IMR-90 (cell line): ENCODE data around the gene ARF5. TPM values are rescaled to one million over a fixed set of nuclear protein-coding genes. Genes with fewer than 3 reads are reported as not detected.

Experiments used
- ATAC-seq: fragments of 200-7000 bp; cut with Tn5 transposase; 2 replicates; pipeline ENCODE4 v1.9.1; 2020; ENCODE audit warnings: low read depth, mild to moderate bottlenecking, moderate library complexity
- BruUV-seq: library from RNA; stranded (reverse); fragments of 400-500 nt; replicated peaks from 2 replicates; lab custom pipeline; 2021; lab: Mats Ljungman, UMichigan
- CTCF ChIA-PET: fragments of 300-600 bp; formaldehyde crosslinking; extraction: SDS; loops from one replicate; lab custom pipeline; 2021; ENCODE audit warnings: antibody characterized with exemption; lab: Yijun Ruan, JAX
- POLR2A ChIA-PET: fragments of 300-600 bp; sonication (Branson Sonifier 250); formaldehyde crosslinking; loops from one replicate; lab custom pipeline; 2022; ENCODE audit warnings: antibody characterized with exemption; ENCODE audit not compliant: unreplicated experiment; lab: Charles Lee
- DNase-seq: peaks from one replicate; pipeline ENCODE4 v3.0.0; 2013
- H2AFZ ChIP-seq: replicated peaks from 2 replicates; pipeline ENCODE3; 2013; ENCODE audit warnings: low read length, mild to moderate bottlenecking; ENCODE audit not compliant: poor library complexity
- H2AK5ac ChIP-seq: 2 replicates; pipeline ENCODE4 v1.6.1; 2013; ENCODE audit warnings: low read depth, low read length, inconsistent platforms
- H2AK9ac ChIP-seq: replicated peaks from 2 replicates; pipeline ENCODE3; 2013; ENCODE audit warnings: mild to moderate bottlenecking, low read depth, low read length, moderate library complexity; ENCODE audit not compliant: poor library complexity
- H2BK120ac ChIP-seq: 2 replicates; pipeline ENCODE4 v1.6.1; 2013; ENCODE audit warnings: low read depth, low read length, inconsistent platforms
- H2BK15ac ChIP-seq: 3 replicates; pipeline ENCODE4 v1.6.1; 2013; ENCODE audit warnings: low read depth, low read length, inconsistent platforms
- H2BK20ac ChIP-seq: 2 replicates; pipeline ENCODE4 v1.6.1; 2013; ENCODE audit warnings: low read depth, mild to moderate bottlenecking, inconsistent platforms, low read length, moderate library complexity
- H2BK5ac ChIP-seq: 2 replicates; pipeline ENCODE4 v1.6.1; 2013; ENCODE audit warnings: mild to moderate bottlenecking, low read depth, low read length, inconsistent platforms; ENCODE audit not compliant: poor library complexity, severe bottlenecking
- H3K14ac ChIP-seq: replicated peaks from 2 replicates; pipeline ENCODE4 v1.6.1; 2013; ENCODE audit warnings: low read depth, low read length, inconsistent platforms
- H3K18ac ChIP-seq: 2 replicates; pipeline ENCODE4 v1.6.1; 2013; ENCODE audit warnings: low read depth, low read length, control low read depth
- H3K23ac ChIP-seq: 2 replicates; pipeline ENCODE4 v1.6.1; 2013; ENCODE audit warnings: low read depth, low read length, inconsistent platforms
- H3K27ac ChIP-seq: 2 replicates; pipeline ENCODE4 v1.5.1; 2013; ENCODE audit warnings: mild to moderate bottlenecking, control low read depth, low read length; ENCODE audit not compliant: insufficient read depth
- H3K27me3 ChIP-seq: 2 replicates; pipeline ENCODE4 v1.6.1; 2013; ENCODE audit warnings: low read length; ENCODE audit not compliant: control insufficient read depth, insufficient read depth
- H3K36me3 ChIP-seq: 2 replicates; pipeline ENCODE4 v1.6.1; 2013; ENCODE audit warnings: low read length, mixed read lengths; ENCODE audit not compliant: control insufficient read depth, insufficient read depth
- H3K4ac ChIP-seq: 2 replicates; pipeline ENCODE4 v1.6.1; 2013; ENCODE audit warnings: low read depth, low read length, inconsistent platforms
- H3K4me1 ChIP-seq: 2 replicates; pipeline ENCODE4 v1.6.1; 2013; ENCODE audit warnings: low read length, mixed read lengths; ENCODE audit not compliant: control insufficient read depth, insufficient read depth
- H3K4me2 ChIP-seq: 2 replicates; pipeline ENCODE4 v1.6.1; 2013; ENCODE audit warnings: low read depth, mild to moderate bottlenecking, control low read depth, low read length, moderate library complexity
- H3K4me3 ChIP-seq: 2 replicates; pipeline ENCODE4 v1.5.1; 2013; ENCODE audit warnings: low read depth, mild to moderate bottlenecking, control low read depth, low read length, moderate library complexity; ENCODE audit not compliant: insufficient read depth
- H3K56ac ChIP-seq: 2 replicates; pipeline ENCODE4 v1.6.1; 2013; ENCODE audit warnings: low read length, inconsistent platforms; ENCODE audit not compliant: insufficient read depth; ENCODE audit errors: extremely low read depth
- H3K79me1 ChIP-seq, 2 experiments: 2 replicates each; pipeline ENCODE4 v1.6.1; 2013; ENCODE audit warnings: low read length in 2 of 2, inconsistent platforms in 1 of 2, low read depth in 1 of 2
- H3K9ac ChIP-seq: 2 replicates; pipeline ENCODE4 v1.6.1; 2013; ENCODE audit warnings: low read depth, low read length, control low read depth
- H3K9me1 ChIP-seq: 2 replicates; pipeline ENCODE4 v1.6.1; 2013; ENCODE audit warnings: low read length, inconsistent platforms; ENCODE audit not compliant: insufficient read depth
- H3K9me3 ChIP-seq: 2 replicates; pipeline ENCODE4 v1.6.1; 2013; ENCODE audit warnings: low read length; ENCODE audit not compliant: control insufficient read depth, insufficient read depth
- H4K20me1 ChIP-seq: 2 replicates; pipeline ENCODE4 v1.6.1; 2013; ENCODE audit warnings: low read length, inconsistent platforms; ENCODE audit not compliant: insufficient read depth
- H4K5ac ChIP-seq: 2 replicates; pipeline ENCODE4 v1.6.1; 2013; ENCODE audit warnings: mild to moderate bottlenecking, low read depth, low read length, control low read depth
- H4K8ac ChIP-seq, 2 experiments: 2 replicates each; pipeline ENCODE4 v1.6.1; 2013; ENCODE audit warnings: low read depth in 2 of 2, low read length in 2 of 2, control low read depth in 1 of 2, inconsistent platforms in 1 of 2
- H4K91ac ChIP-seq: 2 replicates; pipeline ENCODE4 v1.6.1; 2013; ENCODE audit warnings: low read depth, low read length, inconsistent platforms; ENCODE audit not compliant: insufficient read depth
- CEBPB ChIP-seq: IDR thresholded peaks from 2 replicates; pipeline ENCODE4 v1.6.1; 2012; ENCODE audit warnings: low read depth, low read length, improper control_type of control experiment
- MAZ ChIP-seq: IDR thresholded peaks from 2 replicates; pipeline ENCODE4 v1.6.1; 2012; ENCODE audit warnings: low read depth, mild to moderate bottlenecking, low read length, improper control_type of control experiment, moderate library complexity, borderline replicate concordance
- RCOR1 ChIP-seq: IDR thresholded peaks from 2 replicates; pipeline ENCODE4 v1.6.1; 2012; ENCODE audit warnings: mild to moderate bottlenecking, low read length, improper control_type of control experiment; ENCODE audit not compliant: insufficient replicate concordance
- WGBS, 2 experiments: methylation state at CpG; one replicate each; pipeline versions ENCODE4 v1.1.5 to v1.1.7; 2013; ENCODE audit warnings: missing lambda C conversion rate in 2 of 2; ENCODE audit not compliant: insufficient read length in 1 of 2; ENCODE audit errors: extremely low coverage in 2 of 2; 5-methylcytosine and 5-hydroxymethylcytosine counted together
- dilution Hi-C: fragments of 300-500 bp; cut with HindIII; formaldehyde crosslinking; loops from one replicate; pipeline ENCODE4 v1.14.3; 2018; ENCODE audit warnings: low sequenced_read_pairs; ENCODE audit not compliant: unreplicated experiment
- in situ Hi-C: fragments of 300-500 bp; cut with MboI; formaldehyde crosslinking; loops from 3 replicates; pipeline ENCODE4 v1.14.3; 2019; ENCODE audit warnings: low sequenced_read_pairs, inconsistent platforms, mixed read lengths
- intact Hi-C: fragments of 100-400 bp; cut with micrococcal nuclease; formaldehyde crosslinking; loops from 2 replicates; pipeline ENCODE4 v1.10.0; 2022
- polyA plus RNA-seq, 3 experiments: library from polyadenylated mRNA; depleted of rRNA; stranded (reverse); fragments of >200 nt; gene quantifications; 2 replicates each; pipeline ENCODE4 v1.2.3, GENCODE V29; 2012; ENCODE audit warnings: low replicate concordance in 1 of 3
- total RNA-seq: library from RNA; depleted of rRNA; stranded (reverse); fragments of >200 nt; gene quantifications from 2 replicates; pipeline ENCODE4 v1.2.3, GENCODE V29; 2012

The ARF5 gene
- total and polyA plus RNA-seq, 2 of the 4 experiments (the other 2 are of a cell fraction), result 128 to 274 TPM

DNA sequence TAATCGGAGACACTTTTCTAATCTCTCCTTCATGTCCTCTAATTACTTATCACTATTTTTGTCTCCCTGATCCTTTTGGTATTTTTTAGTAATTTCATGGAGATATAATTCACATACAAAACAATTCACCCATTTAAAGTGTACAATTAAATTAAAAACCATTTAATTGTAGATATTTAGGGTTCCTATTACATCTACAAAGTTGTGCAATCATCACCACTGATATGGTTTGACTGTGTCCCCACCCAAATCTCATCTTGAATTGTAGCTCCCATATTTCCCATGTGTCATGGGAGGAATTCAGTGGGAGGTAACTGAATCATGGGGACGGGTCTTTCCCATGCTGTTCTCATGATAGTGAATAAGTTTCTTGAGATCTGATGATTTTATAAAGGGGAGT, 31.8 kb upstream of the ARF5 start:
- no peaks in the 10 kb centered on the region for H4K20me1 ChIP-seq
- H3K56ac ChIP-seq, result no peak overlapping the region
- no peaks in the 10 kb centered on the region for H3K79me1 ChIP-seq
- H3K27ac ChIP-seq, result no peak overlapping the region
- H3K4me1 ChIP-seq, result no peaks in the 10 kb centered on the region
- no peaks in the 10 kb centered on the region for H3K36me3 ChIP-seq
- no peak overlapping the region for H2AK5ac ChIP-seq
- DNase-seq (no peak), ATAC-seq (no peak)
- H3K27me3 ChIP-seq, result no peaks in the 10 kb centered on the region
- in situ Hi-C loops, result no loop called here
- no peak overlapping the region for H2AFZ ChIP-seq
- BruUV-seq, result no TSS peak
- no peak overlapping the region for H4K8ac ChIP-seq
- H3K9me1 ChIP-seq, result no peaks in the 10 kb centered on the region
- no peak overlapping the region for H2AK9ac ChIP-seq
- CTCF ChIA-PET, result no interaction called here
- no peak overlapping the region for H2BK5ac ChIP-seq
- dilution Hi-C loops, result no loop called here
- intact Hi-C loops, result no loop called here
- no peak overlapping the region for H3K9ac ChIP-seq
- no peak overlapping the region for H4K91ac ChIP-seq
- no peak overlapping the region for H2BK20ac ChIP-seq
- H3K18ac ChIP-seq, result no peak overlapping the region
- H4K5ac ChIP-seq, result no peak overlapping the region
- H3K23ac ChIP-seq, result no peak overlapping the region
- H3K14ac ChIP-seq, result no peak overlapping the region
- POLR2A ChIA-PET, result no interaction called here
- no peak overlapping the region for H2BK120ac ChIP-seq
- no peaks in the 10 kb centered on the region for H3K9me3 ChIP-seq
- H3K4ac ChIP-seq, result no peak overlapping the region
- H3K4me2 ChIP-seq, result no peak overlapping the region
- TF ChIP-seq CEBPB (peak; percentile 62), RCOR1 (no peak), MAZ (no peak)
- no peak overlapping the region for H3K4me3 ChIP-seq
- no CpG with 5 or more reads among the region's 2 CpGs for WGBS, 2 experiments
- no peak overlapping the region for H2BK15ac ChIP-seq
